Effector CD4-positive, alpha-beta T cell (primary cell): ENCODE data around the gene OS9.
A peak's percentile ranks its signal among the peaks of the same experiment; 100 is the strongest.
"Not testable (repeated sequence)": the region's sequence is repeated elsewhere in the genome, so short reads cannot be mapped to it uniquely, and the experiment has no call there.

ENCODE experiments used
- DNase-seq: peaks from one replicate; pipeline ENCODE4 v3.0.0-alpha.2; 2020
- total RNA-seq: gene quantifications from one replicate; lab custom pipeline; 2026; lab: John Stamatoyannopoulos, UW

OS9 gene
- total RNA-seq: 112 reads per million, percentile 85 among the genes with 10 or more reads in this experiment

- peak; percentile 96 for DNase-seq
These were observed at the start of gene OS9 for GRCh38 chr12:57693659-57694458. Gene OS9 (plus strand): TSS chr12:57694132. CDS start chr12:57694162, 30 bp downstream.

- DNase-seq: not testable (repeated sequence)
These were observed 47.8 kb upstream of the OS9 start for GRCh38 chr12:57645990-57646658.

DNA sequence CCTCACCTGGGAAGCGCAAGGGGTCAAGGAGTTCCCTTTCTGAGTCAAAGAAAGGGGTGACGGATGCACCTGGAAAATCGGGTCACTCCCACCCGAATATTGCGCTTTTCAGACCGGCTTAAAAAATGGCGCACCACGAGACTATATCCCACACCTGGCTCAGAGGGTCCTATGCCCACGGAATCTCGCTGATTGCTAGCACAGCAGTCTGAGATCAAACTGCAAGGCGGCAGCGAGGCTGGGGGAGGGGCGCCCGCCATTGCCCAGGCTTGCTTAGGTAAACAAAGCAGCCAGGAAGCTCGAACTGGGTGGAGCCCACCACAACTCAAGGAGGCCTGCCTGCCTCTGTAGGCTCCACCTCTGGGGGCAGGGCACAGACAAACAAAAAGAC is 47.3 kb upstream of the OS9 start:
- not testable (repeated sequence) for DNase-seq

- no peak for DNase-seq
These were observed 39.9 kb upstream of the OS9 start for GRCh38 chr12:57654042-57654441.

DNA sequence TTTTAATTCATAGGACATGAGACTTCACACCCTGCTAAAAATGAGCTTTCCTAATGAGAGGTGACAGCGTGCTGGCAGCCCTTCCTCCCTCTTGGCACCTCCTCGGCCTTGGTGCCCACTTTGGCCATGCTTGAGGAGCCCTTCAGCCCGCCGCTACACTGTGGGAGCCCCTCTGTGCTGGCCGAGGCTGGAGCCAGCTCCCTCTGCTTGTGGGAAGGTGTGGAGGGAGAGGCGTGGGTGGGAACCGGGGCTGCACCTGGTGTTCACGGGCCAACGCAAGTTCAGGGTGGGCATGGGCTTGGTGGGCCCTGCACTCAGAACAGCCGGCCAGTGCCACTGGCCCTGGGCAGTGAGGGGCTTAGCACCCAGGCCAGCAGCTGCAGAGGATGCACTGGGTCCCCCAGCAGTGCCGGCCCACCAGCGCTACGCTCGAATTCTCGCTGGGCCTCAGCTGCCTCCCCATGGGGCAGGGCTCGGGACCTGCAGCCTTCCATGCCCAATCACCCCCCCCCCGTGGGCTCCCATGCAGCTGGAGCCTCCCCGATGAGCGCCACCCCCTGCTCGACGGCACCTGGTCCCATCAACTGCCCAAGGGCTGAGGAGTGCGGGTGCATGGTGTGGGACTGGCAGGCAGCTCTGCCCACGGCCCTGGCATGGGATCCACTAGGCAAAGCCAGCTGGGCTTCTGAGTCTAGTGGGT is 38.2 kb upstream of the OS9 start:
- no peak for DNase-seq

- not testable (repeated sequence) for DNase-seq
These were observed 37.5 kb upstream of the OS9 start for GRCh38 chr12:57656408-57656807.

DNA sequence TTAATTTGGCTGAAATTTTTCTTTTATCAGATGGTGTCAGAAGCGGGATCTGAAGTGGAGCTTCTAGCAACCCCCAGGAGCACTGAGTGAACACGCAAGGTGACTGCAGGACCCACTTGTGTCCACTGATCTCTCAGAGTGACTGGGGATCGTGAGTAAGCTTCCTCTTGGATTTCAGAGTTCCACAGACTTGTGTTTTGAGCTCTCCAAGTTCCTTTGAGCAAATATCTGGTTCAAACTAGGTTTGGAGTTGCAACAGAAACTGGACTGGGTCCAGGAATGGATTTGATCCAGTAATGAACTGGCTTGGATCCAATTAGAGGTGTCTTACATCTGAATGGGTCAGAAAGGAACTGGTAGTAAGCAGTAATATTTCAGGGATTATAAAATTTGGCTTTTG is 36.2 kb upstream of the OS9 start:
- no peak for DNase-seq

DNA sequence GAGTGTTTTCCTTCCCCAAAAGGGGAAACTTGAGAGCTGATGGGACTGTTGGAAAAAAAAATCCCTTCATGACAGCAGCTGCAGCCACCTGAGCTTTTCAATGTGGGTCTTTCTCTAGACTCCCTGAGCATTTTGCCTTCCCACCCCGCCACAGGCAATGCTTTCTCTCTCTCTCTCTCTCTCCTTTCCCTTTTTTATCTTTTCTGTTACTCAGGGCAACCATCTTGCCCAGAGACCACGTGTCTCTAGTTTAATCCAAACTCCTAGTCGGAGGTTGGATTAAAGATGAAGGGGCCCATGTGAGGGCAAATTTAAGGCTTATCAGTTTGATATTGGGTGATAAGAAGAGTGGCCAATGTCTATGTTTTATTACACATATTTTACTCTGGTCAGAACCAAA is 35.0 kb upstream of the OS9 start:
- DNase-seq: no peak

DNA sequence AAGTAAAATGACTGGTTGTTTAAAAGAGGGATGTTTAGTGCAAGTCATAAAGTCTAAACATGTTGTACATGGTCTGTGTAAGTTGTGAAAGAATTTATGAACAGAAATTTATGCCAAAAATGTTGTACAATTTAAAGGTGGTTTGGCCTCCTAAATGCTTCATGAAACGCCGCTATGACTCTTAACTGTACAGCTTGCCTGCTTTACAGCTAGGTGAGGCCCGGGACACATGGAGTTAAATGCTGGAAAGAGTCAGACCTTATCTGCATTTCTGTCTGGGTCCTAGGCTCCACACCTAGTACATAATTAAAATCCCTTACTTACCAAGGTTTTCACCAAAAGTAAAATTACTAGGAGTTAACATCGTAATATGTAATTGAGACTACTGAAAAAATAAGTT is 32.6 kb upstream of the OS9 start:
- no peak for DNase-seq

DNA sequence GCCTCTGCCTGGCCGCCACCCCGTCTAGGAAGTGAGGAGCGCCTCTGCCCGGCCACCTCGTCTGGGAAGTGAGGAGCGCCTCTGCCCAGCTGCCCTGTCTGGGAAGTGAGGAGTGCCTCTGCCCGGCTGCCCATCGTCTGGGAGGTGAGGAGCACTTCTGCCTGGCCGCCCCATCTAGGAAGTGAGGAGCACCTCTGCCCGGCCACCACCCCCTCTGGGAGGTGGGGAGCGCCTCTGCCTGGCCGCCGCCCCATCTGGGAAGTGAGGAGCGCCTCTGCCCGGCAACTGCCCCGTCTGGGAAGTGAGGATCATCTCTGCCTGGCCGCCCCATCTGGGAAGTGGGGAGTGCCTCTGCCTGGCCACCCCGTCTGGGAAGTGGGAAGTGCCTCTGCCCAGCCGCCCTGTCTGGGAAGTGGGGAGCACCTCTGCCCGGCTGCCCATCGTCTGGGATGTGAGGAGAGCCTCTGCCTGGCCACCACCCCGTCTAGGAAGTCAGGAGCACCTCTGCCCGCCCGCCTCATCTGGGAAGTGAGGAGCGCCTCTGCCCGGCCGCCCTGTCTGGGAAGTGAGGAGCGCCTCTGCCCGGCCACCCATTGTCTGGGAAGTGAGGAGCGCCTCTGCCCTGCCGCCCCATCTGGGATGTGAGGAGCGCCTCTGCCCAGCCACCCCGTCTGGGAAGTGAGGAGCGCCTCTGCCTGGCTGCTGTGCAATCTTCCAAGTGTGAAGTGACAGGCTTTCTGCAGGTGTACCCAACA is 28.7 kb upstream of the OS9 start:
- DNase-seq: not testable (repeated sequence)

DNA sequence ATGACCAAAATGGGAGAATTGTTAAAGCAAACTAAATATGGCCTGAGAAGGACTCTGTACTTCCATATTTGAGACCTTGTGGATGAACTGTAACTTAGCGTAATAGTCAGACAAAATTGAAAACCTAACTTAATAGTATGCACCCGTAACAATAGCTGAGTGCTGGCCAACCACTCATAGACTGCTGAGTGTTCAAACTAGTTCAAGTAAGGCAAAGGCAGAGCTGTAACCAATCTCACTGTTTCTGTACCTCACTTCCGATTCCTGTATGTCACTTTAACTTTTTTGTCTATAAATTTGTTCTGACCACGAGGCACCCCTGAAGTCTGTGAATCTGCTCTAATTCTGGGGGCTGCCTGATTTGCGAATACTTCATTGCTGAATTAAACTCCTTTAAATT is 27.0 kb upstream of the OS9 start:
- DNase-seq: no peak

GRCh38 chr12:57669691-57670090 is 24.2 kb upstream of the OS9 start:
- not testable (repeated sequence) for DNase-seq

DNA sequence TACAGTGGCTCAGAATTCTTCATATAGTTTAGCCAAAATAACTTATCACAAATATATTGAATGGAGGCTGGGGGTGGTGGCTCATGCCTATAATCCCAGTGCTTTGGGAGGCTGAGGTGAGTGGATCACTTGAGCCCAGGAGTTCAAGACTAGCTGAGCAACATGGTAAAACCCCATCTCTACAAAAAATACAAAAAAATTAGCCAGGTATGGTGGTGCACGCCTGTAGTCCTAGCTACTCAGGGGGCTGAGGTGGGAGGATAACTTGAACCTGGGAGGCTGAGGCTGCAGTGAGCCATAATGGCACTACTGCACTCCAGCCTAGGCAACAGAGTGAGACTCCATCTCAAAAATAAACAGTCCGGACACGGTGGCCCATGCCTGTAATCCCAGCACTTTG is 22.1 kb upstream of the OS9 start:
- not testable (repeated sequence) for DNase-seq

DNA sequence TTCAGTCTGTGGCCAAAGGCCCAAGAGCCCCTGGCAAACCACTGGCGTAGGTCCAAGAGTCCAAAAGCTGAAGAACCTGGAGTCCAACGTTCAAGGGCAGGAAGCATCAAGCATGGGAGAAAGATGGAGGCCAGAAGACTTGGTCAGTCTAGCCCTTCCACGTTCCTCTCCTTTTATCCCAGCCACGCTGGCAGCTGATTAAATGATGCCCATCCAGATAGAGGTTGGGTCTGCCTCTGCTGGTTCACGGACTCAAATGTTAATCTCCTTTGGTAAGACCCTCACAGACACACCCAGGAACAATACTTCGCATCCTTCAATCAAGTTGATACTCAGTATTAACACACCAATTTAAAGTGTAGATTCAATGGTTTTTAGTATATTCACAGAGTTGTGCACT is 21.1 kb upstream of the OS9 start:
- DNase-seq: no peak

GRCh38 chr12:57674691-57675090 is 19.2 kb upstream of the OS9 start:
- no peak for DNase-seq

GRCh38 chr12:57677947-57678346 is 16.0 kb upstream of the OS9 start:
- not testable (repeated sequence) for DNase-seq

DNA sequence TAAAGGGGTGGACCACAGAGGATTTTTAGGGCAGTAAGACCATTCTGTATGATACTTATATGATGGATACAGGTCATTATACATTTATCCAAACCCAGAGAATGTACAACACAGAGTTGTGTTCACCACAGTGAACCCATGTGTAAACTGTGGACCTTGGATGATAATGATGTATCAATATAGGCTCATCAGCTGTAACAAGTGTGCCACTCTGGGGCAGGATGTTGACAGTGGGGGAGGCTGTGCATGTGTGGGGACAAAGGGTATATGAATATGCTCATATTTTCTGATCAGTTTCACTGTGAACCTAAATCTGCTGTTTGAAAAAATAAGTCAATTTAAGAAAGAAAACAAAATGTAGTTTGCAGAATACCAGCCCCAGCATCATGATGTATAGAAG is 14.2 kb upstream of the OS9 start:
- no peak for DNase-seq

DNA sequence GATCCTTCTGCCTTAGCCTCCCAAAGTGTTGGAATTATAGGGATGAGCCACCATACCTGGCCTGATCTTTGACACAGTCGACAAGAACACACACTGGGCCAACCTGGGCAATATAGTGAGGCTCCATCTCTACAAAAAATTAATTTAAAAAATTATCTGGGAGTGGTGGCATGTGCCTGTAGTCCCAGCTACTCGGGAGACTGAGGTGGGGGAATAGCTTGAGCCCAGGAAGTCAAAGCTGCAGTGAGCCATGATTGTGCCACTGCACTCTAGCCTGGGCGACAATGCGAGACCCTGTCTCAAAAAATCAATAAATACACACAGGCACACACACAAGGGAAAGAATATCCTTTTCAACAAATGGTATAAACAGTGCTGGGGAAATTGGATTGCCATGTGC is 6.1 kb upstream of the OS9 start:
- no peak for DNase-seq

GRCh38 chr12:57688931-57689330 is 5.0 kb upstream of the OS9 start:
- no peak for DNase-seq

- DNase-seq: no peak
These were observed 1.4 kb upstream of the OS9 start for GRCh38 chr12:57692500-57692899.

DNA sequence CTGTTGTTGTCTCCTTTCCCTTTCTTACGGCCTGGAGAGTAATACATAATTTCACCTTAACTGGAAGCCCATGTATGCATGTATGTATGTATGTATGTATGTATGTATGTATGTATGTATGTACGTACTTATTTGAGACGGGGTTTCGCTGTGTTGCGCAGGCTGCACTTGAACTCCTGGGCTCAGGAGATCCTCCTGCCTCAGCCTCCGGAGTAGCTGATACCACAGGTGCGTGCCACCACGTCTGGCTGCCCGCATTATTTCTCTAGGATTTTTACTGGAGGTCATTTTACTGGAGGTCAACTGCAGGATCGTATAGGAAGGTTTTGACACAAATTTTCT is 644 bp upstream of the OS9 start:
- no peak for DNase-seq

DNA sequence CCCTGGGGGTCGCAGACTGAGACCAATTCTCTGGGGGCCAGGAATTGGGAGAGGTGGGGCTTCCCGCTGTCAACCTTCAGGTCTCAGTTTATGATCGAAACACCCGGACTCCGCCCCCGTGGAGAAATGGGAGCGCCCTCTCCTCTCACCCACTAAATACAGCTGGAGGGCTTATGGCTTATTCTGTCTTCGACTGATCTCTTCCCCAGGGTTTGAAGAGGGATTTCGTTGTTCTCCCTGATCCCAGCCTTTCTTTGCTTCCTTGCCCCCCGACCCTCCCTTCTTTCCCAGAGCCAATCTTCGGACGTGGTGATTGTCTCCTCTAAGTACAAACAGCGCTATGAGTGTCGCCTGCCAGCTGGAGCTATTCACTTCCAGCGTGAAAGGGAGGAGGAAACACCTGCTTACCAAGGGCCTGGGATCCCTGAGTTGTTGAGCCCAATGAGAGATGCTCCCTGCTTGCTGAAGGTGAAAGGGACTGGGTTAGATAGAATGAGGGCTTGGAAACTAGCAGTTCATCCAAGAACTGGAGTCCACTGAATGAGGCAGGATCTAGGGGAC is 607 bp downstream of the OS9 start:
- no peak for DNase-seq
